ENCODE data around the gene ATF7IP.

GRCh38 chr12:14471497-14471896, 106.0 kb downstream of the ATF7IP start:
- no peak for TF ChIP-seq CTCF (IDR thresholded peaks at IDR 0.05; ENCODE audit: insufficient read depth, low read depth, low read length)
- no peak for TF ChIP-seq EZH2 (IDR thresholded peaks at IDR 0.05; ENCODE audit: insufficient read depth, low read length)

Measured in astrocyte (in vitro differentiated cells and primary cell).